GM13977 (cell line): Measurements from ENCODE around the gene MID2.

Experiments used
- DNase-seq: peaks from one replicate; pipeline ENCODE4 v3.0.0; 2012; ENCODE audit warnings: low spot score
- in situ Hi-C: fragments of 300-500 bp; cut with MboI; formaldehyde crosslinking; loops from one replicate; pipeline ENCODE4 v1.12.0; 2022; ENCODE audit warnings: low sequenced_read_pairs, low pct_unique_long_range_greater_than_20kb, mixed read lengths, inconsistent platforms; ENCODE audit not compliant: unreplicated experiment
- TF ChIP-seq, protein P1 (sequence below): IDR thresholded peaks from 2 replicates; pipeline ENCODE4 v1.5.1; 2012; ENCODE audit warnings: mild to moderate bottlenecking, control low read depth; ENCODE audit not compliant: insufficient read depth; ENCODE audit errors: extremely low read depth, missing control alignments

MID2 gene

DNA sequence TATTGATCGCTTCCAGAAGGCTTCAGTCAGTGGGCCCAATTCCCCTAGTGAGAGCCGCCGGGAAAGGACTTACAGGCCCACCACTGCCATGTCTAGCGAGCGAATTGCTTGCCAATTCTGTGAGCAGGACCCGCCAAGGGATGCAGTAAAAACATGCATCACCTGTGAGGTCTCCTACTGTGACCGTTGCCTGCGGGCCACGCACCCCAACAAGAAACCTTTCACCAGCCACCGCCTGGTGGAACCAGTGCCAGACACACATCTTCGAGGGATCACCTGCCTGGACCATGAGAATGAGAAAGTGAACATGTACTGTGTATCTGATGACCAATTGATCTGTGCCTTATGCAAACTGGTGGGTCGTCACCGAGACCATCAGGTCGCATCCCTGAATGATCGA lies 15.3 kb downstream of the MID2 start:
- DNase-seq = no peak
- in situ Hi-C loops = no loop called here
- TF ChIP-seq, protein P1, sequence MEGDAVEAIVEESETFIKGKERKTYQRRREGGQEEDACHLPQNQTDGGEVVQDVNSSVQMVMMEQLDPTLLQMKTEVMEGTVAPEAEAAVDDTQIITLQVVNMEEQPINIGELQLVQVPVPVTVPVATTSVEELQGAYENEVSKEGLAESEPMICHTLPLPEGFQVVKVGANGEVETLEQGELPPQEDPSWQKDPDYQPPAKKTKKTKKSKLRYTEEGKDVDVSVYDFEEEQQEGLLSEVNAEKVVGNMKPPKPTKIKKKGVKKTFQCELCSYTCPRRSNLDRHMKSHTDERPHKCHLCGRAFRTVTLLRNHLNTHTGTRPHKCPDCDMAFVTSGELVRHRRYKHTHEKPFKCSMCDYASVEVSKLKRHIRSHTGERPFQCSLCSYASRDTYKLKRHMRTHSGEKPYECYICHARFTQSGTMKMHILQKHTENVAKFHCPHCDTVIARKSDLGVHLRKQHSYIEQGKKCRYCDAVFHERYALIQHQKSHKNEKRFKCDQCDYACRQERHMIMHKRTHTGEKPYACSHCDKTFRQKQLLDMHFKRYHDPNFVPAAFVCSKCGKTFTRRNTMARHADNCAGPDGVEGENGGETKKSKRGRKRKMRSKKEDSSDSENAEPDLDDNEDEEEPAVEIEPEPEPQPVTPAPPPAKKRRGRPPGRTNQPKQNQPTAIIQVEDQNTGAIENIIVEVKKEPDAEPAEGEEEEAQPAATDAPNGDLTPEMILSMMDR = no peak

- in situ Hi-C loops = no loop called here
- no peak for DNase-seq
Measured at GRCh38 chrX:107842715-107843400, 17.2 kb downstream of the MID2 start.

GRCh38 chrX:107845625-107846024 lies 20.0 kb downstream of the MID2 start:
- in situ Hi-C loops = no loop called here
- TF ChIP-seq, protein P1 = no peak
- no peak for DNase-seq

More at GRCh38 chrX:107842715-107843400, 17.2 kb downstream of the MID2 start:
- TF ChIP-seq, protein P1 = no peak

GRCh38 chrX:107848591-107848990 lies 22.9 kb downstream of the MID2 start:
- DNase-seq = no peak
- in situ Hi-C loops = no loop called here
- TF ChIP-seq, protein P1 = no peak

DNA sequence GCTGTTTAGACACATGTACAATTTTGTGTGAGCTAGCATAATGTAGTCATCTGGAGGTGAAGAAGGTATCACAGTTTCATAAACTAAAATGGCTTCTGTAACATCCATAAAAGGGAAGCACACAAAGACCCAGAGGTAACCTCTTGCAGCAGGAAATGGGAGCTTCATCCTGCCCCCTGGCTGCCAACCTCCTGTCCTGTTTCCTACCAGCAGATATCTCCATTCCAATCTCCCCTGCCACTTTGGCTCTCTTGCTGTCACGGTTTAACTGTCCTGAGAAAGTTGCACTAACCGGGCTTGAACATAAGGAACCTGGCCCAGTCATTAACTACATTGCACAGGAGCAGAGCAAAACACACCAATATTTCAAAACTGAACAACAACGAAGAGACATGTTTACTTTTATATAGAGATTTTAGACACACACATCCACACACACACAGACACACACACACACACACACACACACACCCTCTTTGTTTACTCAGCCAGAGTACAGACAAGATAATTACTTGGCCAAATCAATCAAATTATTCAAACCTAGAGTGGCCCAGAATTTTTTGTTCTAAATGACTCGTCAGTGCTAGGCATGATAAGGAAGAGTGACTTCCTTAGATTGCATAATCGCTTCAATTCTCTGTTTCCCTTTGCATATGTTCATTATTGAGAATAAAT lies 24.2 kb downstream of the MID2 start:
- no peak for DNase-seq
- in situ Hi-C loops = no loop called here
- TF ChIP-seq, protein P1 = no peak

GRCh38 chrX:107850422-107850765 lies 24.7 kb downstream of the MID2 start:
- DNase-seq = no peak
- in situ Hi-C loops = no loop called here
- TF ChIP-seq, protein P1 = no peak
